GM21717 (cell line): Measurements from ENCODE around the gene ZNF783.
A peak's percentile ranks its signal among the peaks of the same experiment; 100 is the strongest.

Experiments
- ATAC-seq: cut with Tn5 transposase; IDR thresholded peaks from one replicate; pipeline ENCODE4 v1.9.1; 2021; ENCODE audit warnings: mild to moderate bottlenecking, moderate library complexity; ENCODE audit not compliant: unreplicated experiment

ZNF783 gene

DNA sequence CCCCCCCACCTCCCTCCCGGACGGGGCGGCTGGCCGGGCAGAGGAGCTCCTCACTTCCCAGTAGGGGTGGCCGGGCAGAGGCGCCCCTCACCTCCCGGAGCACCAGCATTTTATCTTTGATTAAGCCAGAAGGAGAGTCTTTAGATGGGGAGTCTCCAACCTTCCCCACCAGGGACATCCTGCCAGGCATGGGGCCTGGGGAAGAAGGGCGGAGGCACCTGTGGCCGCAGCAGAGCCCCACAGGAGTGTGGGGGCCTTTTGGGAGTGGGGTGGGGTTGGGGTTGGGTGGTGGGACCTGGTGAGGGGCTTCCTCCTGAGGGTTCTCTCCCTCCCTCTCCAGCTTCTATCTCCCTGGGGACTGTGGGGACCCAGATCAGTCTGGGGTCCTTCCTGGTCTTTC lies 18.2 kb downstream of the ZNF783 start:
- ATAC-seq = no peak

DNA sequence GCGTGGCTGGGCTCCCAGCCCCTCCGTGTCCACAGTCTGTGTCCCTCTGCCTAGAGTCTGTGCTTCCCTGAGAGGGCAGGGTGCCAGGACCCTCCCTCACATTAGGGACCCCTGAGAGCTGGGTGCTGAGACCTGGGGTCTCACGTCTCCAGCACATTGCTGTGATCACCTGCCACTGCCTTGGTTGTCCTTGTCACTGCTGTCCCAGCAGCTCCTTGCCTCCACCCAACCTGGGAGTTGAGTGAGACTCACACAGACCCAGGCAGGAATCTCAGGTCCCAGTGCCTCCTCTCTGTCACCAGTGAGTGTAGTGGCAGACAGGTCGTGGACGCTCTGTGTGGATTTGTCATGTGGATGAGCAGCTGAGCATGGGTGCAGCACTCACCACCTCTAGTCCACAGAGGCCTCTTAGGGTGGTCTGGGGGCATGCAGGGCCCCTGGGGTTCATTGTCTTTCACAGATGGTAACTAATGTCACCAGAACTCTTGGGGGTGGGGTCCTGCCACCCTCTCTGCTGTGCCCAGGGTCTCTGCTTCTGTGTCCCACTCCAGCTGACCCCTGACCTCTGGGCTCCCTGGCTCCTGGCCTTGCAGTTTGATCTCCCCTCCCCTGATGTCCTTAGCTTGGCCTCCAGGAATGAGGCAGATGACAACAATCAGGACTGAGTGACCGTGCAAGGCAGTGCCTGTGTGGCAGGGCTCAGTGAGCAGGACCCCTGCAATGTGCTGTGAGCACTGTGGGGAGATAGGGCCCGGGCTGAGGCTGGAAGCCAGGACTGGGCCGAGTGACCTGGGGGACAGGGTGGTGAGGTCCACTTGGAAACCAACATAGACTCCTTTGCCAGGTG lies 18.9 kb downstream of the ZNF783 start:
- ATAC-seq = no peak

DNA sequence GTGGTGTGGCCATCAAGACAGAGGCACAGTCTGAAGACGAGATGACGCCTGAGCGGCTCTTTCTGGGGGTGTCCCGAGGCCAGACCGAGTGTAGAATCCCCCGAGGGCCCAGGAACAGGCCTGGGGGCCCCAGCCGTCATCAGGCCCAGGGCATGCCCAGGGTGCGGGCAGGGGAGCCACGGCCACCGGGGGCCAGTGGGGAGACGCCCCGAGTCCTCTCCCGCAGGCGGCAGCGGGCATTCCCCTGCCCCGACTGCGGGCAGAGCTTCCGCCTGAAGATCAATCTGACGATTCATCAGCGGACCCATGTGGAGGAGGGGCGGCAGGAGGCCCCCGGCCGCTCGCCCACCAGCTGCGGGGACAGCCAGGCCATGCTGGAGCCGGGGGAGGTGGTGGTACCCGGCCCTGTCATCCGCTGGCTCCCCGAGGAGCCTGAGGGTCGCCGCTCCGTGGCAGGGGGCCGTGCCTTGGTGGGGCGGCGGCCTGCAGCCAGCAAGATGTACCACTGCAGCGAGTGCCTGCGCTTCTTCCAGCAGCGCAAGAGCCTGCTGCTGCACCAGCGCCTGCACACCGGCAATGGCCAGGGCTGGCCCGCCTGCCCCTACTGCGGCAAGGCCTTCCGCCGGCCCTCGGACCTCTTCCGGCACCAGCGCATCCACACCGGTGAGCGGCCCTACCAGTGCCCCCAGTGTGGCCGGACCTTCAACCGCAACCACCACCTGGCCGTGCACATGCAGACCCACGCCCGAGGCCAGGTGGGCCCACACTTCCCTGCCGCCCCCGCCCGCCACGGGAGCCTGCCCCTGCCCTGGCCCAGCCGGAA lies 19.7 kb downstream of the ZNF783 start:
- ATAC-seq = no peak

DNA sequence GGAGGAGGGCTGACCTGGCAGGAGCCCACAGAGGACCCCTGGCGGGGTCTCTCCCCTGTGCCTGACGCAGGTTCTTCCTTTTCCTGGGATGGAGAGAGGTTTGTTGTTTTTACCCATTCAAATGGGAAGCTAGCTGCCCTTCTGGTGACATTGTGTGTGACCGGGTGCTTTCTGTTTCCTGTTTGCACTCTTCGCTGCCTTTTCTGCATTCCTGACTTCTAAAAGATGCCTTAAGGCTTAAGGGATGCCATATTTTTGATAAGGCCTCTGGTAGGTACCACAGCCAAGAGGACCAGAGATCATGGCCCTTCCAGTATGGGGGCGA lies 20.3 kb downstream of the ZNF783 start:
- ATAC-seq = no peak

DNA sequence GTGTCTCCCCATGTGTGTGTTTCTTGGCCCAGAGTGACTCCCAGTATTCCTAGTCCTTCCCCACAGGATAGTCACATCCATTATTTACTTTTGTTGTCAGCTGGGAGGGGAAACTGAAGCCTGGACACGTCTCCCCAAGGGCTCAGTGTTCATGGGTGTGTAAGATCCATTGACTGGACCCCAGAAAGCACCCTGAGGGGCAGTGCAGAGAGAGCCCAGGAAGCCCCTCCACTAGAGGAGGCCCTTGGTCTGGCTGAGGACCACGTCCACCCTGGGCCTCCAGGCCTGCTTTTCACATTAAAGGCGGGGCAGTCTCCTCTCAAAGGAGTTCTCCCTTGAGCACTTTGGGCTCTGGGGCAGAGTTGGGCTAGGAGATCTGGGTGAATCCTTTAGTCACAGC lies 21.3 kb downstream of the ZNF783 start:
- no peak for ATAC-seq

DNA sequence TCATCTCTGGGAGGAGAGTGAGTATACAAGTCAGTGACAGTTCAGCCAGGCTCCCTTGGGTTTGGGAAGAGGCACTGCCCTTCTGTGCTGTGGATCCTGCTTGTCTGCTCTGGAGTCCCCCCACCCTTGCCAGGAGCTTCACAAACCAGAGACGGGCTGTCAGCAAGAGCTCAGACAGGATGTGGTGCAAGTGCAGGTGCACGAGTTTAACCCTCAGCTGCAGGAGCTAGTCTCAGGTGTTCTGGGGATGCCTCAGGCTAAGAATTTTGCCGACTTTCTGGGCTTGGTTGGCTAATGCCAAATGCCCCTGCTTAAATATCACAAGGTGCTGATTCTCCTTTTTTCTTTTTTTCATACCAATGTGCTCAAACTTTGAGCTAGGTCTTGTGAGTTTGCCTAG lies 22.3 kb downstream of the ZNF783 start:
- ATAC-seq = no peak

DNA sequence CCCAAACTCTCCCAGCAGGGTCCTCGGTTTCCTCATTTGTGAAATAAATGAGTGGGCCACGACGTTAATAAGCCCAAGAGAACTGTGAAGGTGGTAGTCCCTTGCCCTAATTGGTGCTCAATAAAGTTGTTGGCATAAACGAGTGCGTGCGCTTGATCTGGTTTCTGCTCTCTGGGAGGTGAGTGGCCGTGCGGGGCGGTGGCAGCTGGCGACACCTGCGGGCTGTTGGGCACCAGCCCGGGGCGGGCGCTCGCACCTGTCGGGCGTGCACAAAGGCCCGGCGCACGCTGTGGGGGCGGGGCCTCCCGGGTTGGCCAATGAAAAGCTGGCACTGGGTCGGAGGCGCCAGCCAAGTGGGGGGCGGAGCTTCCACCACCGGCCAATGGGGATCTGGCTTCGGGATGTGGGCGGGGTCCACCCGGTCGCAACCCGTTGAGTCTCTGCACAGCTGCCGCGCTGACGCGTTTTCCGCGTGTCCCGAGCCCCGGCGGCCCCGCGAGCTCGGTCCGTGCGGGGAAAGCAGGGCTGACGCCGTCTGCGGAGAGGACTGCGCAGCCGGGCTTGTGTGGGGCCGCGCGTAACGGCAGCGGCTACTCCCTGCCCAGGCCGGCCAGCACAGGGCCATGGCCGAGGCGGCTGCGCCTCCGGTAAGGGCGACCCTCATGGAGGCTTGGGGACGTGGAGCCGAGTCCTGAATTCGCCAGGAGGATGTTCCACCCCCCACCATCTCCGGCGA lies 23.0 kb downstream of the ZNF783 start:
- ATAC-seq = peak; percentile 98

DNA sequence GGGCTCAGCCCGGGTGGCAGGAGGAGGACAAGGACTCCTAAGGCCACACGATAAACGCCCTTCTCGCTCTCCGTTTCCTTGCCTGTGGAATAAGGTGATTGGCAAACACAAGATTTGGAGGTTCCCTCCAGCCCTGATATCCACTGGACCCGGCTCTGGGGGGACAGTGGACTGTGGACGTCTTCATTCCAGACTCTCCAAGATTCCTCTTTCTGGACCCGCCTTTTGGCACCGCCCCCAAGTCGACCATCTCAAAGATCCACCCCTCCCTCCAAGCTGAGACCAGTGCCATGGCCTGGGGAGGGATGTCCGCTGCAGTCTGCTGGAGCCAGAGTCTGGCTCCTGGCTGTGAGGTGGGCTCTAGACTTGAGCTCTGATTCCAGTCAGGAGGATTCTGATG lies 23.6 kb downstream of the ZNF783 start:
- ATAC-seq = no peak

DNA sequence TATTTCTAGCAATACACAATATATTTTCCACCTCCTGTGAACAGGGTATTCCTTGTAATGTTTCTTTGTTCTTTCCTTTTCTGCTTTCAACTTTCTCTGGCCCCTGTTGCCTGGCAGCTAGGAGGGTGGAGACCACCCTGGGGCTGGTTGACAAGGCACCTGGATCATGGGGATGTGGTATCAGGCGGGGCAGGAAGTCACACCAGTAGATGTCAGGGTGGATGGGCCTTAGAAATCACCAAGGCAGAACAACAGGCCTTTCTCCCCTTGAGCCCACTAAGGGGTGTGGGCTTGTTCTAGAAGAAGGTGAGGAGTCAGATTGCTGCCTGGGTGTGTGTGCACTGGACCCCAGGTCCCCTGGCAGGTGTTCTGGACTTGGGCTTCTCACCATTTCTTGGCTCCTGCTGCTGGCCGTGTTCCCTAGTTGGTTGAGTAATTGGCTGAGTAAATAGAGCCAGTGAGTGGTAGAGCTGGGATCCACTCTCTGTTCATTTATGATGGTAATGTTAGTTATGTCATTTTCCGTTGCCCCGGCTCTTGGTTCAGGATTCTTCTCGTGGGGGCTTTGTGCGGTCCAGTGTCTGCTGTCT lies 24.9 kb downstream of the ZNF783 start:
- ATAC-seq = no peak

DNA sequence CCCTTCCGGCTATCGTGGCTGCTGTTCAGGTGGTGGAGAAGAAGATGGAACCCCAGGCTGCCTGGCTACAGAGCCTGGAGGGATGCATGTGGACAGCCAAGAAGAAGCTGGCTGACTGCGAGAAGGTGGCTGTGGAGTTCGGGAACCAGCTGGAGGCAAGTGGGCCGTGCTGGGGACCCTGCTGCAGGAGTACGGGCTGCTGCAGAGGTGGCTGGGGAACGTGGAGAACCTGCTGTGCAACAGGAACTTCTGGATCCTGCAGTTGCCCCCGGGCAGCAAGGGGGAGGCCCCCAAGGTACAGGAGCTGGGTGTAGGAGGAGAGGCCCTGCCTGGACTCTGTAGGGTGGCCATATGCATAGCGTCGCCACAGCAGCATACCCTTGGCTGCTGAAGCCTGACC lies 25.6 kb downstream of the ZNF783 start:
- no peak for ATAC-seq

DNA sequence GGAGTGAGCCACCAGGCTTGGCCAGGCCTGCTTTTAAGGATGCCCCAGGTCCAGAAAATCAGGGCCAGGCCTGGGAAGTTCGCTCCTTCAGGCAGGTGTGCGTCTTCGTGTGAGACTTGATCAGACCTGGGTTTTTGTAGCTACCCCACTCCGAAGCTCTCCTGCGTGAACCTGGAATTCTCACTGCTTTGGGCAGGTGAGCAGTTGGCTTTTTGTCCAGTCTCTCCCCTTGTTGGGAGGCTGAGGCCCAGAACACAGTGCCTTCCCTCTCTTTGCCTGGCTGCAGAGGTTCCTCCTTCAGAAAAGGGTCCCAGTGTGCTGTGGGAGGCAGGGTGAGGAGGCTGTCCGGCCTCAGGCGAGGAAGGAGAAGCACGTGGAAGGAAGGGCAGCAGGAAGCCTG lies 27.3 kb downstream of the ZNF783 start:
- ATAC-seq = no peak

DNA sequence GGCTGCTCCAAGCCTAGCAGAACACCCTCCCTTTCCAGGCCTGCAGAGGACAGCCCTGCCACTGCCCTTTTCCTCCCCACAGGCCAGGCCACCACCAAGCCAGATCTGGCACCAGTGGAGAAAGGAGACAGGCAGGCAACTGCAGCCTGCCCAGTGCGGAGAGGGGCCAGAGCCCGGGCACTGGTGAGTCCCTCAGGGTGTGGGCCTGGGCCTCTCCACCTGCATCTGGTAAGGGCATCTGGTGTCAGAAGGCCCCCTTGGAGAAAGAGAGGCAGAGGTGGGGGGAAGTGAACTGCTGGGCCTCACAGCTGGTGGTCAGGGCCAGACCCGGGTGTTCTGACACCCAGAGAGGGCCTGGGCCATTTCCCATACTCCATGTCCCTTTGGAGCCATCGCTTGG lies 27.9 kb downstream of the ZNF783 start:
- ATAC-seq = no peak

DNA sequence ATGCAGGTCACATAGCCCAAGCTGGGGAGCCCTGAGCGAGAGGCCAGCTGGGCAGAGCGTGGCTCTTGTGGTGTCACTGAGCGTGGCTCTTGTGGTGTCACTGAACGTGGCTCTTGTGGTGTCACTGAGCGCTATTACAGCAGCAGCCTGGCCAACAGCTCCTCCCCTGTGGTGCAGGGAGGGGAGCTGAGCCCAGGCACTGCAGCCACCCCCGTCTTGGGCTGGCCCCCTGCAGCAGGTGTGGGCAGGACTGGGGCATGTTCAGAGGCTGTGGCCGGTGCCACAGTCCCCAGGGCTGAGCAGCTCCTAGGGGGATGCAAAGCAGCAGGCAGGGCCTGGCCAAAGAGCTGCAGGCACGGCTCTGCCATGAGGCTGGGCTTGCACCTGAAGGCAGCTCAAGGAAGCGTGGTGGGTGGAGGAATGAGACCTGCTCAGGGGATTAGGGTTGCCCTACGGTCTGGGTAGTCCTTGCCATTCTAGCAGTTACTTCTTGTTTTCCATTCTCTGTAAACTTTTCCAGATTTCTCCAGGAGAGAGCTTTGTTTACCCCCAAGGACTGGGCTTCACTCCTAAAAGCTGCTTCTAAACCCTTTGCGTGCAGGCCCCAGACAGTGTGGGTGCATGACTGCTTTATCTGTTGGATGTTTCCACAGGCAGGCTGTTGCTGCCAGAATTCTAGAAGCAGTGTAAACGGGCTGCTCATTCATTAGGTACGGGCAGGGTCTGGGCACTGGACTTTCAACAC lies 29.2 kb downstream of the ZNF783 start:
- no peak for ATAC-seq

DNA sequence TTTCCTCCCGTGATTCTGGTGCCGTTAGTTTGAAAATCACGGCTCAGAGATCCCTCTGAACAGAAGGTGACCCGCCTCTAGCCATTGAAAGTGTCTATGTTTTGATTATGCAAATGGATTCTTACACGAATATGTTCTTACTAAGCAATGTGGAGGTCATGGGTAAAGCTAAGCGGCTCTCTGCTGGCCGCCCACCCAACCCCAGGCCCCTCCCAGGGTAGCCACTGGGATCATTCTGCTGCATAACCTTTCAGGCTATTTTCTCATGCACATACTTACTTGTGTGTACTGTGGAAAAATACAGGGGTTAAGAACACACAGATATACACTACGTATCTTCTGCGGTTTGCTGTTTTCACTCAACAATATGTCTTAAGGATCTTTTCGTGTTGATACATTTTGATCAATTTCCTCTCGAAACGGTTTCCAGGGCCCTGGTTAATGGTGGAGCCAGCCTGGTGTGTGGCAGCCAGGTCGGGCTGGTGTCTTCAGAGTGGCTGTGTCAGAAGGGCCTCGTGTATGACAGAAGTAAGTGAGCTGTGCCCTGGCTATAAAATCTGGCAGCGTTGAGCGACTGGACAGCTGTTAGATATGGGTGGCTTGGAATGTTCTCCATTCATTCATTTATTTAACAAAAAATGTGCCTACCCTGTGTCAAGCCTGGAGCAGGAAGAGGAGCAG lies 29.9 kb downstream of the ZNF783 start:
- ATAC-seq = no peak

DNA sequence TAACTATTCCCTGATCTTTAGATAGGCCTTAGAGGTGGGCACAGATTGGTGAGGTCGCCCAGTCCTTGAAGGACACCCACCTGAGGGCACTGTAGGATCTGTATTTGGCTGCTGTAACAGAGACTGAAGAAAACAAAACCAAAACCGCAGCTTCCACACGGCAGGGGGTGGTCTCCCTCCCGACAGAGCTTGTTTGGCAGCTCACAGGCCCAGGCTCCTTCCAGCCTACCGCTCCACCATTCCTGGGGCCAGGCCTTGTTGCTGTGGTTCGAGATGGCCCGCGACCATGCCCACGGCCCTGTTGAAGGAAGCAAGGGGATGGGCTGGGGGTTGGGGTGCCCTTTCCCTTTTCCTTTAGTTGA lies 30.4 kb downstream of the ZNF783 start:
- no peak for ATAC-seq

DNA sequence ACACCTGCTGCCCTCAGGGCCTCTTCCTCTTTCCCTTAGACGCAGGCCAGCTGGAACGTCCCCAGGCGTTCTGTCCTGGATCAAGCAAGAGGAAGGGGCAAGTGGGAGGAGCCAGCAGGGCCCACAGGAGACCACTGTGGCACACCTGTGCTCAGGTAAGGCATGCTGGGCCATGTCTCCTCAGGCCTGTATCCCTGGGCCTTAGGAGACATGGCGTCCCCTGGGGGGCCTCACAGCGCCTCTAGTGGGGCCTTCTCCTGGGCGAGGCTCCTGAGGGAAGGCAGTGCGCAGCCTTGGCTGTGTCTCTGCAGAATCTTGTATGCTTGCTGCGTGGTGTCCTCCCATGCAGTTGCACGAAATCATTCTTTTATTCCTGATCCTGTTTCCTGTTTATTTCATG lies 31.3 kb downstream of the ZNF783 start:
- ATAC-seq = no peak

DNA sequence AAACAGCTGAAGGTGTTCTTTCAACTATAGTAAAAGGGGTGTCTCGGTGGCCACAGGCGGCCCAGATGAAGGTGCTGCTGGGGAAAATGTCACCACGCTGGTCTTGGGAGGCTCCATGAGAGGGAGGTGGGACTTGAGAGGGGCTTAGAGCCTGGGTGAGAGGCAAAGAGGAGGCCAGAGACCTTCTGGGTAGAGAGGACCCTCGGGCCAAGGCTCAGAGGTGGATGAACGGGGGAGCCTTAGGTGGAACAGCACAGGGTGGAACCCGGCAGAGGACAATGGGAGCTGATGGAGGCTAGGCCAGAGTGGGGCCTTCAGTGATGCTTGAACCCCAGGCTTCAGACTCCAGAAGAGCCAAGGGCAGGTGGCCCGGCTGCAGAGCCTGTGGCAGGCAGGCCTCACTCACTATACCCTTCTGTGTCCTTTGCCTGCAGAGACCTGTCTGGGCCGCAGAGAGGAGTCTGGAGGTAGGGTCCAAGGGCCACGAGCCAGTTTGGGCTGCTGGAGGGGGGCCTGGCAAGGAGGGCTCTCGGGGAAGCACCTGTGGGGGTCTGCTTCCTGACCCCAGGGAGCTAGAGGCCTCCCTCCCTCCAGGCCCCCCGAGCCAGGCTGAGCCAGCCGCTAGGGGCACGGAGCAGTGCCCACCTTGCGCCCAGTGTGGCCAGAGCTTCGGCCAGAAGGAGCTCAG lies 32.1 kb downstream of the ZNF783 start:
- ATAC-seq = no peak

DNA sequence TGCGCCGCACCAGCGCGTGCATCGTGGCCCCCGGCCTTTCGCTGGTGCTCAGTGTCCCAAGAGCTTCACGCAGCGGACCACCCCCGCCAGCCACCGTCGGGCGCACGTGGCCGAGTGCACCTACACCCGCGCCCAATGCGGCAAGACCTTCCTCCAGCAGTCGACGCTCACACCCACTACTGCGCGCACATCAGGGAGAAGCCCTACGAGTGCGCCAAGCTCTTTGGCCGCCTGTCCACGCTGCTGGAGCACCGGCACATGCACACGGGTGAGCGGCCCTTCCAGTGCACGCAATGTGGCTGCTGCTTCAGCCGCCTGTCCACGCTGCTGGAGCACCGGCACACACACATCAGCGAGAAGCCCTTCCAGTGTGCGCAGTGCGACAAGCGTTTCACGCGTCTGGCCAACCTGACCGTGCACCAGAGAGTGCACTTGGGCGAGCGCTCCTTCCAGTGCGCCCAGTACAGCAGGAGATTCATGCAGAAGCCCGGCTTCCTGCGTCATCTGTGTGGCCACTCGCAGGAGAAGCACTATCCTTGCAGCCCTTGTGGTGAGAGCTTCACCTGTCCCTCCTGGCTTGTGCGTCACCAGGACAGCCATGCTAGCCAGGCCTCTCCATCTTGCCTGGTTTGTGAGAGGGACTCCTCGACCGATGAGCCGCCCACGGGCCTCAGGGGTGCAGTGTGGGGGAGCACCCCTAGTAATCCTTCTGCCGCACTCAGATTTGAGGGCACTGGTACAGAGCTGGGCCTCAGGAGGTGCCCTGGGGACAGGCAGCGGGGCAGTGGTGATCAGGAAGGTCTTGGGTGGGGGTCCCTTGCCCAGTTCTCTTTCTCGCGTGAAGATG lies 32.9 kb downstream of the ZNF783 start:
- no peak for ATAC-seq

DNA sequence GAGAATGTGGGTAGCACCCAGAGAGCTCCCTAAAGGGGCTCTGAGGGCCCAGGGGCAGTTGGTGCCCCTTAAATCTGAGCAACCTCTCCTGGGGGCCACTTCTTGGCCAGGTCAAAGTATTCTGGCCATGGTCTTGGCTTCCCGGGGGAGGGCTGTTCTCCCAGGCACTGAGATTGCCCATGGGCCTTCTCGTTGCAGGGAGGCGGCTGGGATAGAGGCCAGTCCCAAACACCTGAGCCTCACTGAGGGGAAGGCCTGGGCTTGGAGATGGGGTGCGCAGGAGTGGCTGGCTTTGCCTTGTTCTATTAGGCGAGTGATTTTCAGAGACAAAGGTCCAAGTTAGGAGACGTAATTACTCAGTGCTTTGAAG lies 33.5 kb downstream of the ZNF783 start:
- no peak for ATAC-seq
